Pancreas (tissue), 10 donors: ENCODE data around the gene GLB1L3. TPM values are rescaled to one million over a fixed set of nuclear protein-coding genes. Genes with fewer than 3 reads are reported as not detected.

Experiments
- ATAC-seq, 4 donors: fragments of 200-7000 bp; cut with Tn5 transposase; one replicate each; pipeline versions ENCODE4 v1.8.0 to v1.9.1; 2020; ENCODE audit warnings: mild to moderate bottlenecking in 4 of 4, moderate library complexity in 4 of 4
- DNase-seq, 6 donors: peaks; one replicate each; pipeline ENCODE4 v3.0.0-alpha.2; 2020
- FAIRE-seq: peaks from 2 replicates; lab custom pipeline; 2012; peaks lifted over from hg19 to GRCh38; lab: Jason Lieb, UNC
- H3K27ac ChIP-seq, 4 donors: fragments of 200-600 bp; sonication (generic); 1 replicate in 3 of 4; 2 replicates in 1 of 4; pipeline versions ENCODE4 v1.5.0 to v1.8.0; 2020
- H3K27me3 ChIP-seq, 4 donors: fragments of 200-600 bp; one replicate each; pipeline ENCODE4 v1.8.0; 2021
- H3K36me3 ChIP-seq, 3 donors: fragments of 200-600 bp; sonication (generic) in 1 of 3; one replicate each; pipeline versions ENCODE4 v1.5.0 to v1.8.0; 2020 to 2021
- H3K4me1 ChIP-seq, 3 donors: fragments of 200-600 bp; one replicate each; pipeline ENCODE4 v1.8.0; 2021
- H3K4me3 ChIP-seq, 4 donors: fragments of 200-600 bp; sonication (generic) in 2 of 4; one replicate each; pipeline versions ENCODE4 v1.5.0 to v1.8.0; 2020 to 2021
- H3K9me3 ChIP-seq, 4 donors: fragments of 200-600 bp; one replicate each; pipeline ENCODE4 v1.8.0; 2021
- CTCF ChIP-seq, 4 donors: fragments of 200-600 bp; sonication (generic) in 3 of 4; IDR thresholded peaks; one replicate each; pipeline versions ENCODE4 v1.5.0 to v1.8.0; 2021; ENCODE audit warnings: antibody characterized with exemption in 4 of 4
- WGBS, 2 donors: extraction: QIAGEN DNeasy Blood & Tissue Kit; methylation state at CpG; one replicate each; pipeline ENCODE4 v1.1.7; 2013; 5-methylcytosine and 5-hydroxymethylcytosine counted together
- intact Hi-C, 3 donors: fragments of 100-400 bp; cut with DNase I; formaldehyde crosslinking; loops; one replicate each; pipeline versions ENCODE4 v1.11.1 to v1.14.2; 2022
- polyA plus RNA-seq, 2 donors: library from polyadenylated mRNA; stranded (reverse); fragments of 200-250 nt; gene quantifications; one replicate each; pipeline ENCODE4 v1.2.3, GENCODE V29; 2013
- total RNA-seq, 6 donors: library from RNA; stranded (reverse); fragmentation: NEBNext Ultra II Directional in 4 of 6; extraction: Animal tissue kit (Norgen Biotek cat#: 25700) in 4 of 6; gene quantifications; one replicate each; pipeline versions ENCODE4 v1.2.1 to v1.2.4, GENCODE V29; 2021 to 2023
- donor health status: healthy with polysubstance abuse.
- donor health status: DM: no; HTN: no; CAD: no; lungs with moderate emphysema.
- donor health status: DM: no; HTN: no; CAD: no.
- donor health status: control.
- donor health status: control.
- donor health status: Bipolar disorder and iron deficiency.
- donor health status: DM: yes; HTN: yes; CAD: no.
- donor health status: DM: no; HTN: no; CAD: no.
- donor health status: DM: no; HTN: no; CAD: no.
- donor health status: DM: yes; HTN: yes; CAD: no.

GLB1L3 gene
- total and polyA plus RNA-seq, 8 donors: 0.12 to 0.38 (median 0.14) TPM; not detected in 4

GRCh38 chr11:134236834-134237556, 39.2 kb upstream of the GLB1L3 start:
- no peak for ATAC-seq
- Histone ChIP-seq H3K4me1 (peaks cover 0 to 3% (median 0%) of the 10 kb centered on the region in 3 donors), H3K27ac (no peak overlapping the region), H3K27me3 (no peaks in the 10 kb centered on the region), H3K36me3 (peaks cover 0 to 6% (median 0%) of the 10 kb centered on the region in 3 donors), H3K4me3 (no peak overlapping the region), H3K9me3 (no peaks in the 10 kb centered on the region)
- no peak for TF ChIP-seq CTCF (IDR thresholded peaks at IDR 0.05)
- WGBS, 2 donors: 91% methylated on average over 7 of the region's 7 CpGs
- intact Hi-C loops: no loop called here
- DNase-seq: no peak
- FAIRE-seq: no peak

DNA sequence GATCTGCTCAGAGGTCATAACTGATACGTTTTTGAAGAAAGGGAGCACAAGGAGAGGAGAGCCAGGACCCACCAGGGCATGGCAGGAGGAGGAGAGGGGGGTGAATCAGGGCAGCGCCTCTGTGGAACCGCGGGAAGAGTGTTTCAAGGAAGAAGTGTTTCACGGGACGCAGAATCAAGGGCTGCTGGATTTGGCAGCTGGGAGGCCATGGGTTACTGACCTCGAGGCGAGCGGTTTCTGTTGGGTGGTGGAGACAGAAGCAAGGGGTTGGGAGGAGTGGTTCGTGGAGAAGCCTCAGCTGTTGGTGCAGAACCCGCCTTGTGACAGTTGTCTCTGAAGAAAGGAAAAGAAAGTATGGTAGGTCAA, 38.6 kb upstream of the GLB1L3 start:
- DNase-seq: no peak
- Histone ChIP-seq H3K4me3 (no peak overlapping the region), H3K36me3 (peaks cover 0 to 11% (median 0%) of the 10 kb centered on the region in 3 donors), H3K27ac (no peak overlapping the region), H3K4me1 (peaks cover 0 to 3% (median 0%) of the 10 kb centered on the region in 3 donors), H3K27me3 (no peaks in the 10 kb centered on the region), H3K9me3 (no peaks in the 10 kb centered on the region)
- WGBS, 2 donors: 86 to 89% methylated on average over 11 of the region's 11 CpGs
- intact Hi-C loops: no loop called here
- ATAC-seq: no peak
- TF ChIP-seq CTCF (IDR thresholded peaks at IDR 0.05): no peak
- no peak for FAIRE-seq

GRCh38 chr11:134238956-134239355, 37.2 kb upstream of the GLB1L3 start:
- 93 to 96% methylated on average over 5 of the region's 5 CpGs for WGBS, 2 donors
- Histone ChIP-seq H3K36me3 (peaks cover 0 to 22% (median 6%) of the 10 kb centered on the region in 3 donors), H3K4me1 (peaks cover 0 to 3% (median 0%) of the 10 kb centered on the region in 3 donors), H3K27me3 (no peaks in the 10 kb centered on the region), H3K9me3 (no peaks in the 10 kb centered on the region), H3K4me3 (no peak overlapping the region), H3K27ac (no peak overlapping the region)
- FAIRE-seq (no peak), ATAC-seq (no peak), DNase-seq (no peak)
- no peak for TF ChIP-seq CTCF (IDR thresholded peaks at IDR 0.05)
- intact Hi-C loops: no loop called here

DNA sequence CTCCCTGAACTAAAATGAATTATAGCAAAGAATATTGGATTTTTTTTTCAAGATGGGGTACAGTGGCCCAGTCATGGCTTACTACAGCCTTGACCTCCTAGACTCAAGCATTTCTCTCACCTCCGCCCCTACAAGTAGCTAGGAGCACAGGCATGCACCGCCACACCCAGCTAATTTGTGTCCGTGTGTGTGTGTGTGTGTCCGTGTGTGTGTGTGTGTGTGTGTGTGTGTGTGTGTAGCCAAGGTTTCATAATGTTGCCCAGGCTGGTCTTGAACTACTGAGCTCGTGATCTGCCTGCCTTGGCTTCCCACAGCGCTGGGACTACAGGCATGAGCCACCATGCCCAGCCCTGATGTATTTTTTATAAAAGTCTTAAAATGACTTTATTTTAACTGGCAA, 35.6 kb upstream of the GLB1L3 start:
- Histone ChIP-seq H3K27me3 (no peaks in the 10 kb centered on the region), H3K4me1 (no peaks in the 10 kb centered on the region), H3K36me3 (peaks cover 0 to 22% (median 15%) of the 10 kb centered on the region in 3 donors), H3K9me3 (no peaks in the 10 kb centered on the region), H3K27ac (no peak overlapping the region), H3K4me3 (no peak overlapping the region)
- DNase-seq (no peak), FAIRE-seq (no peak), ATAC-seq (no peak)
- intact Hi-C loops: no loop called here
- TF ChIP-seq CTCF (IDR thresholded peaks at IDR 0.05): no peak
- WGBS, 2 donors: 71% methylated on average over 6 of the region's 6 CpGs

DNA sequence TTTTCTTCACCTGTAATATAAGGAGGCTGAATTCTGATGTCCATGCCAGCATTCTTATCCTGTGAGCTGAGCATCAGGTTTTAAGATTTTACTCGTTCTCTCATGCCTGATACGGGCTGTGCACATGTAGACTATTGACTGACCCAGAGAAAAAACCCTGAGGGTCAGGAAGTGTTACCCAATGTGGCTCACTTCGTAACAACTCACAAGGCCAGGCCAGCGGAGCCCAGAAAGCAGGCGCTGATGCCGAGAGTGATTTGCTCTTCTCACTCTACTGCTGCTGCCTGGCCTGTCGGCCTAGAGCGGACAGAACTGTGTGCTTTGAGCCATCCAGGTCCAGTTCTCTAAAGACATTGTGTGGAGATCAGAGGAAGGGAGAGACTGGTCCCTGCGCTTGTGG, 33.8 kb upstream of the GLB1L3 start:
- H3K27ac ChIP-seq: no peak overlapping the region
- no peaks in the 10 kb centered on the region for H3K4me1 ChIP-seq
- H3K4me3 ChIP-seq: no peak overlapping the region
- intact Hi-C loops: no loop called here
- 86 to 90% methylated on average over 9 of the region's 9 CpGs for WGBS, 2 donors
- DNase-seq (no peak), FAIRE-seq (no peak), ATAC-seq (no peak)
- TF ChIP-seq CTCF (IDR thresholded peaks at IDR 0.05): no peak
- no peaks in the 10 kb centered on the region for H3K27me3 ChIP-seq
- no peaks in the 10 kb centered on the region for H3K9me3 ChIP-seq
- peaks cover 0 to 29% (median 19%) of the 10 kb centered on the region in 3 donors for H3K36me3 ChIP-seq
